Ovary (tissue), 9 donors: ENCODE data around the gene DDR1. TPM values are rescaled to one million over a fixed set of nuclear protein-coding genes. Genes with fewer than 3 reads are reported as not detected.

Experiments used
- DNase-seq, 5 donors: peaks; one replicate each; pipeline ENCODE4 v3.0.0-alpha.2; 2019 to 2020
- H3K27ac ChIP-seq, 2 donors: fragments of 200-600 bp; one replicate each; pipeline versions ENCODE4 v1.5.1 to v1.8.0; 2019 to 2022
- H3K27me3 ChIP-seq: fragments of 200-600 bp; one replicate; pipeline ENCODE4 v1.8.0; 2022
- H3K36me3 ChIP-seq: fragments of 200-600 bp; sonication (generic); one replicate; pipeline ENCODE4 v1.5.1; 2019
- H3K4me1 ChIP-seq: one replicate; pipeline ENCODE4 v1.8.1; 2013; ENCODE audit warnings: mild to moderate bottlenecking, moderate library complexity; ENCODE audit not compliant: insufficient read depth
- H3K4me3 ChIP-seq: fragments of 200-600 bp; sonication (generic); one replicate; pipeline ENCODE4 v1.5.1; 2017
- H3K9me3 ChIP-seq, 2 donors: fragments of 200-600 bp in 1 of 2; sonication (generic) in 1 of 2; one replicate each; pipeline versions ENCODE4 v1.5.1 to v1.8.1; 2013 to 2019; ENCODE audit warnings: mild to moderate bottlenecking in 1 of 2, moderate library complexity in 1 of 2
- CTCF ChIP-seq, 3 donors: fragments of 450-650 bp in 2 of 3; fragments of 200-600 bp in 1 of 3; IDR thresholded peaks; one replicate each; pipeline versions ENCODE4 v1.5.1 to v1.8.0; 2016 to 2022; ENCODE audit warnings: antibody characterized with exemption in 3 of 3, mild to moderate bottlenecking in 1 of 3
- EP300 ChIP-seq: sonication (generic); formaldehyde crosslinking; IDR thresholded peaks from one replicate; pipeline ENCODE4 v1.6.1; 2017; ENCODE audit warnings: antibody characterized with exemption
- POLR2A ChIP-seq: fragments of 450-650 bp; IDR thresholded peaks from one replicate; pipeline ENCODE4 v1.6.1; 2017; ENCODE audit warnings: antibody characterized with exemption, mild to moderate bottlenecking, moderate library complexity
- WGBS, 3 donors: extraction: QIAGEN DNeasy Blood & Tissue Kit in 1 of 3; methylation state at CpG; one replicate each; pipeline versions ENCODE4 v1.1.5 to v1.1.7; 2013 to 2017; 5-methylcytosine and 5-hydroxymethylcytosine counted together
- intact Hi-C, 4 donors: fragments of 100-400 bp; cut with DNase I; formaldehyde crosslinking; loops; one replicate each; pipeline versions ENCODE4 v1.11.0 to v1.15.1; 2022 to 2023
- polyA plus RNA-seq, 2 donors: library from polyadenylated mRNA; stranded (reverse); fragments of 200-250 nt in 1 of 2; fragments of 350-450 nt in 1 of 2; fragmentation: Illumina TruSeq in 1 of 2; extraction: RNeasy Lipid Tissue Mini Kit (QIAGEN cat#74804) in 1 of 2; gene quantifications; one replicate each; pipeline ENCODE4 v1.2.3, GENCODE V29; 2013 to 2014
- total RNA-seq, 7 donors: library from RNA; depleted of rRNA in 2 of 7; stranded (reverse); fragments of >200 nt in 2 of 7; fragmentation: NEBNext Ultra II Directional in 3 of 7; extraction: Animal tissue kit (Norgen Biotek cat#: 25700) in 3 of 7; gene quantifications; one replicate each; pipeline versions ENCODE4 v1.1.0 to v1.2.4, GENCODE V29; 2016 to 2023
- donor health status: DM: no; HTN: no; CAD: no; lungs with moderate emphysema.
- donor health status: DM: no; HTN: no; CAD: no.
- donor health status: Bipolar disorder and iron deficiency.
- donor health status: DM: yes; HTN: yes; CAD: no.
- donor health status: DM: no; HTN: no; CAD: no.
- donor health status: DM: yes; HTN: yes; CAD: no.

Gene DDR1
- total and polyA plus RNA-seq, 9 donors, result 20.1 to 116 (median 64.5) TPM

GRCh38 chr6:30889921-30890645 lies 5.8 kb downstream of the DDR1 start:
- H3K27ac ChIP-seq, result no peak overlapping the region
- H3K27me3 ChIP-seq, result no peaks in the 10 kb centered on the region
- no peaks in the 10 kb centered on the region for H3K36me3 ChIP-seq
- TF ChIP-seq POLR2A, result no peak
- TF ChIP-seq CTCF (IDR thresholded peaks at IDR 0.05), result no peak
- TF ChIP-seq EP300, result no peak
- 85 to 86% (median 86%) methylated on average over 14 of the region's 14 CpGs for WGBS, 3 donors
- H3K9me3 ChIP-seq, result no peaks in the 10 kb centered on the region
- H3K4me1 ChIP-seq, result peaks cover 8% of the 10 kb centered on the region
- intact Hi-C loops, result loop anchor here in 3 of 4 donors (10.0 kb wide), 2 partner anchors 145 to 205 kb away; partner anchors contain the start of genes FLOT1 (in 2 of the 3), IER3 (in 2 of the 3) and PPP1R18 (in 2 of the 3)
- DNase-seq, result peak in 2 of 5 donors; percentile 16 to 25
- H3K4me3 ChIP-seq, result no peak overlapping the region

GRCh38 chr6:30890646-30891449 lies 6.5 kb downstream of the DDR1 start:
- no peaks in the 10 kb centered on the region for H3K36me3 ChIP-seq
- H3K9me3 ChIP-seq, result no peaks in the 10 kb centered on the region
- H3K27ac ChIP-seq, result no peak overlapping the region
- DNase-seq, result peak in 2 of 5 donors; percentile 5 to 13
- H3K4me3 ChIP-seq, result no peak overlapping the region
- no peaks in the 10 kb centered on the region for H3K27me3 ChIP-seq
- TF ChIP-seq CTCF (IDR thresholded peaks at IDR 0.05), result no peak
- intact Hi-C loops, result no loop called here
- peaks cover 5% of the 10 kb centered on the region for H3K4me1 ChIP-seq
- WGBS, 3 donors, result 79 to 83% (median 82%) methylated on average over 12 of the region's 12 CpGs

GRCh38 chr6:30891450-30891723 lies 7.1 kb downstream of the DDR1 start:
- H3K27ac ChIP-seq, result no peak overlapping the region
- intact Hi-C loops, result no loop called here

More at GRCh38 chr6:30891450-30891723, 7.1 kb downstream of the DDR1 start:
- peak in 1 of 5 donors; percentile 8 for DNase-seq
- H3K9me3 ChIP-seq, result no peaks in the 10 kb centered on the region
- no peak for TF ChIP-seq POLR2A
- no peak for TF ChIP-seq CTCF (IDR thresholded peaks at IDR 0.05)
- no peak for TF ChIP-seq EP300
- WGBS, 3 donors, result 84 to 88% (median 87%) methylated on average over 4 of the region's 4 CpGs
- H3K36me3 ChIP-seq, result no peaks in the 10 kb centered on the region
- H3K4me3 ChIP-seq, result no peak overlapping the region
- H3K4me1 ChIP-seq, result peaks cover 3% of the 10 kb centered on the region
- no peaks in the 10 kb centered on the region for H3K27me3 ChIP-seq
